ENCODE data around the gene ARL8B.
"Not testable (repeated sequence)": the region's sequence is repeated elsewhere in the genome, so short reads cannot be mapped to it uniquely, and the experiment has no call there.

The ARL8B gene

GRCh38 chr3:5144316-5144994, 22.4 kb downstream of the ARL8B start:
- DNase-seq (ENCODE audit: low read depth, low spot score) = no peak

- DNase-seq (ENCODE audit: low read depth, low spot score) = no peak
Measured at GRCh38 chr3:5145120-5145519, 23.0 kb downstream of the ARL8B start.

GRCh38 chr3:5147152-5147551, 25.1 kb downstream of the ARL8B start:
- DNase-seq (ENCODE audit: low read depth, low spot score) = not testable (repeated sequence)

DNA sequence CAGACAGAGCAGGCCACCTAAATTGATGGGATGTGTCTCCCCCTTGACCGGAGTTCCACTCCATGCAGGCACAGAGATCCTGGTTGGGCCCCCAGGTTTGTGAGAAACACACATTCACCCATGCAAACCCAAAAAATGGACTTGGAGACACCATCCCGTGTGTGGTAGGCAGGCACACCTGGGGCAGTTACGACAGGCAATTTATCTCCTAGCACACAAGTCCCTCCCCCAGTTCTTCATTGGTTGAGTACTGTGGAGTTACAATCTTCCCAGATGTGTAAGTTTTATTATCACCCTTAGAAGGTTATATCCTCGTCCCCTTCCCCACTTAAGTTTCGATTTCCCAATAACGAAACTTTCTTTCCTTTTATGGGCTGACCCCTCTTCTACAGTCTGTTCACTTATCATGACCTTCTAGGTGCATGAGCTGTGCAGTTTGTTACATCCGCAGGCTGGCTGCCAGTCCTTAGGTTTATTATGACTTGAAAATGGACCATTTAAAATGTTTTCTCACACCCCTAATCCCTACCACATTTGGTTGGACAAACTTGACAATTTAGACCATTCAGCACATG, 27.3 kb downstream of the ARL8B start:
- DNase-seq (ENCODE audit: low read depth, low spot score) = no peak

- no peak for DNase-seq (ENCODE audit: low read depth, low spot score)
Measured at GRCh38 chr3:5151586-5151985, 29.5 kb downstream of the ARL8B start.

DNA sequence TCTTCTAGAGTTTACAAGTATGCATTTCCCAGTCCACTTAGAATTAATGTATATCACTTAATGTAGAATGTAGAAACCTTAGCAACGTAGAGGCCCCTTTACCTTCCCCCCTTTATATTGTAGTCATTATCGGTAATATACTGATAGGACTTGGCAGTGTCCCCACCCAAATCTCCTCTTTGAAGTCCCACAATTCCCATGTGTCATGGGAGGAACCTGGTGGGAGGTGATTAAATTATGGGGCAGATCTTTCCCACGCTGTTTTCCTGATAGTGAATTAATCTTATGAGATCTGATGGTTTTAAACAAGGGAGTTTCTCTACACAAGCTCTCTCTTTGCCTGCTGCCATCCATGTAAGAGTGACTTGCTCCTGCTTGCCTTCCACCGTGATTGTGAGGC, 31.0 kb downstream of the ARL8B start:
- DNase-seq (ENCODE audit: low read depth, low spot score) = no peak

- no peak for DNase-seq (ENCODE audit: low read depth, low spot score)
Measured at GRCh38 chr3:5155241-5155640, 33.1 kb downstream of the ARL8B start.

- DNase-seq (ENCODE audit: low read depth, low spot score) = no peak
Measured at GRCh38 chr3:5160321-5160720, 38.2 kb downstream of the ARL8B start.

- no peak for DNase-seq (ENCODE audit: low read depth, low spot score)
Measured at GRCh38 chr3:5160940-5161858, 39.1 kb downstream of the ARL8B start.

GRCh38 chr3:5162102-5162501, 40.0 kb downstream of the ARL8B start:
- DNase-seq (ENCODE audit: low read depth, low spot score) = no peak

GRCh38 chr3:5165698-5166097, 43.6 kb downstream of the ARL8B start:
- no peak for DNase-seq (ENCODE audit: low read depth, low spot score)

- no peak for DNase-seq (ENCODE audit: low read depth, low spot score)
Measured at GRCh38 chr3:5166846-5167245, 44.8 kb downstream of the ARL8B start.

- DNase-seq (ENCODE audit: low read depth, low spot score) = no peak
Measured at GRCh38 chr3:5168110-5168509, 46.0 kb downstream of the ARL8B start.

GRCh38 chr3:5169807-5170206, 47.7 kb downstream of the ARL8B start:
- no peak for DNase-seq (ENCODE audit: low read depth, low spot score)

- no peak for DNase-seq (ENCODE audit: low read depth, low spot score)
Measured at GRCh38 chr3:5170975-5171374, 48.9 kb downstream of the ARL8B start.

- no peak for DNase-seq (ENCODE audit: low read depth, low spot score)
Measured at GRCh38 chr3:5172018-5172417, 49.9 kb downstream of the ARL8B start.

- DNase-seq (ENCODE audit: low read depth, low spot score) = not testable (repeated sequence)
Measured at GRCh38 chr3:5179036-5179435, 56.9 kb downstream of the ARL8B start.

DNA sequence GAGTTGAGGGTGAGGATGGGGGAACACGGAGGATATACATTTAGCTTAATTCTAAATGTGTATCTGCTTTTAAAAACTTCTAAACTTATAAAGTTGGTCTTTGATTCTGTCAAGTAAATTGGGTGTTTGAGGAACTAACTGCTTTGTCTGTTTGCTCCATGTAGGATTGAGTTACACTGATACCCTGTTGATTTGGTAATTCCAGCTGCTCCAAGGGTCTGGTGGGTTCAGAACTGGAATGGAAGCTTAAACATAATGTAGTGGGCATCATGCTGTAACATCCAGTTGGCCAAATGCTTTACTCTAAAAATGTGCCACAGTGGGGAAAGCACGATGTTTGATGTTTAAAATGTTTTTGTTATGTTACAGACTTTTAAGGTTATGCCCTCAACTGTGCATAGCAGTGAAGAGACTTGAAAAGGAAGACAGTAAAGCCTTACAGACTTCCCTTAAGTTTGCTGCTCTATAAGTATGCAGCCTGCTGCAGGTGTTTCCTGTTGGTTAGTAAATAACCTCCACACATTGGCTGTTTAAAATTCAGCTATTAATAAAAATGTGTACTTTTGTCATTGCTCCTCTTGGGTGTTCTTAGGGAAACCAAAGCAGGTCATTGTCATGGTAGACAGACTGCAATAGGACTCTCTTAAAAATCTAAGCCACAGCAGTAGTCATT, 59.5 kb downstream of the ARL8B start:
- no peak for DNase-seq (ENCODE audit: low read depth, low spot score)

GRCh38 chr3:5183714-5184113, 61.6 kb downstream of the ARL8B start:
- not testable (repeated sequence) for DNase-seq (ENCODE audit: low read depth, low spot score)

GRCh38 chr3:5184499-5184898, 62.4 kb downstream of the ARL8B start:
- DNase-seq (ENCODE audit: low read depth, low spot score) = no peak

DNA sequence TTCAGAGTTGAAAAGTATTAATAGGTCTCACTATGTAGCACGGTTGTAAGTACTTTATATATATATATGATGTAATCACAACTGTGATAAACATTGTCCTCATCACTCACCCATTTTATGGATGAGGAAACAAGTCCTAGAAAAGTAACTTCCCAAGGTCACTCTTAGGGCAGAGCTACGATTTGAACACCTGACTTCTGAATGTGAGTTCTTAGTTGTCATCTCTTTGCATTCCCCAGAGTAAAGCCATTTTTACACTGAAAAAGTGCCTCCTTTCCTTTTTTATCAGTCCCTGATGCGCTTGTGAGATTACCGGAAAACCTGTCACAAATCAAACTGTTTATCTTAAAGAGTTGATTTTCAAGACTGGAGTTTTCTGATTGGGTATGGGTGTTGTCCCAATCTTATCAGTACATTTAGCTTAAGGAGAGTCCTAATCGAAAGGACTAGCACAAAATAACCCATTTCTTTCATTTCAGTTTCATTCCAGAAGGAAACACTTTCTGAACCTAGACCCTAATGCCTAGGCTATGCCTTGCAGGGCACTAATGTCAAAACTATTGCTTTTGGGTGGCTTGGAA, 63.1 kb downstream of the ARL8B start:
- no peak for DNase-seq (ENCODE audit: low read depth, low spot score)

Data from brain pericyte (primary cell).